GM21390 (cell line): ENCODE measurements around the gene MFSD12.

Experiments used
- ATAC-seq: cut with Tn5 transposase; IDR thresholded peaks from one replicate; pipeline ENCODE4 v1.9.1; 2021; ENCODE audit not compliant: unreplicated experiment

The MFSD12 gene

DNA sequence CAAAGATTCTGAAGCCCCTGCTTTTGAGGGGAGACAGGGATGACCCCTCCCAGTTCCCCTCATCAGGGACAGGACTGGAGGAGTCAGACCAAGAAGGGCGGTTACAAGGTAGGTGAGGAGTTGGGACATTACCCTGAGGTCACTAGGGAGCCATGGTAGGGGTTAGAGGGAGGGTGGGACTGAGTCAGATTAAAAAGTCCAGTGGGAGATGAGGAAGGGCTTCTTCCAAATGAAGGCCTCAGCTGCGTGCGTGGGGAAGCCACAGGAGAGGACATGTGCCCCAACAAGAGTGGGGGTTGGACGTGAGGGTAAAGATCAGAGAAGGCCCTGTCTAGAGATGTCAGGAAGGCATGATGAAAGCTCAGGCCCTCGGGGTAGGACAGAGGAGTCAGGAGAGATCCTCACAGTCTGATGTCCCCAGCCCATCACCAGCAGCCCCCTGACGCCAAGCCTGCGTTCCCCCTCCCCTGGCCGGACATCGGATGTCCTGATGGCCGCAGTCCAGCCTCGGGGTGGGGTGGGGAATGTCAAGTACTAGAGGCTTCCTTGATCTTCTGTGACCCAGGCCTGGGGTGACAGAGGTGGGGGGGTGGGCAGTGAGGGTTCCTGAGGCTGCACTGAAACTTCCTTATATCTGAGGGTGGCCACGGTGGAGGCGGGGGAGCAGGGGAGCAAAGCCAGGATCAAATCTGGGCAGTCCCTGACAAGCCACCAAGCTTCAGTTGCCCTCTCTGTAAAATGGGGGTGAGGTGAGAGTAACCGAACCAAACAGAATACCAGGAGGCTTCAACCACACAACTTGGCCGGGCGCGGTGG lies 6.5 kb upstream of the MFSD12 start:
- no peak for ATAC-seq

DNA sequence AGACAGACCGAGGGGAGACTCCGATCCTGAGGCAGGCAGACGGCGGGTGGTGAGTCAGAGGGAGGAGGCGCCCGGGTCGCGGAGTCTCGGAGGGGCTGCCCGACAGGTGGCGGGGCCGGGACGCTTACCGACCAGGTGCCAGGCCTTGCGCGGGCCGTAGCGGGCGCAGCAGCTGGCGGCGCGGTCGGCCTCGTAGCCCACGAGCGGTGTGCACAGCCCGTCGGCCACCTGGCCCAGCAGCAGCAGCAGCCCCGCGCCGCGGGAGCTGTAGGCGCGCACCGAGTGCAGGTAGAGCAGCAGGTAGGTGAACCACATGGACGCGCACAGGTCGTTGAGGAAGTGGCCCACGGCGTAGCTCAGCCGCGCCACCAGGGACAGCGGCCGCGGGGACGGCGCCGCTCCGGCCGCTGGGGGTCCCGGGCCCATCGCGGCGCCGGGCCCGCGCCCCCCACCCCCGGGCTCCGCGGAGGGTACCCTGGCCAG lies 367 bp downstream of the MFSD12 start:
- ATAC-seq = peak; percentile 14

DNA sequence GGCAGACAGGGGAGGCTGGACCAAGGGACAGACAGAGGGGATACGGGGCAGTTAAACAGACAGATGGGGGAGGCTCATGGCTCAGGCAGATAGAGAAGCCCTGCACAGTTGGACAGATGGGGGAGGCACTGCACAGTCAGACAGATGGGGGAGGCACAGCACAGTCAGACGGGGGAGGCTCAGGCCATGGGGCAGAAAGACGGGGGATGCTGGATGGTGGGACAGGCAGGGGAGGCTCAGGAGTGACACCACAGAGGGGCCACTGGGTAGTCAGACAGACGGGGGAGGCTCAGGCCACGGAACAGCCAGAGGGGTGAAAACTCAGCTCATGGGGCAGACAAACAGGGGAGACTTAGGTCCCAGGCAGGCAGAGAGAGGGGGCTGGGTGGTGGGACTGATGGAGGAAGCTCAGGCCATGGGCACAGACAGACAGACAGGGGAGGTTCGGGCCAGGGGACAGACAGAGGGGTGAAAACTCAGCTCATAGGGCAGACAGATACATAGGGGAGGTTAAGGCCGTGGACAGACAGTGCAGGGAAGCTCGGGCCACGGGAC lies 886 bp downstream of the MFSD12 start:
- no peak for ATAC-seq

DNA sequence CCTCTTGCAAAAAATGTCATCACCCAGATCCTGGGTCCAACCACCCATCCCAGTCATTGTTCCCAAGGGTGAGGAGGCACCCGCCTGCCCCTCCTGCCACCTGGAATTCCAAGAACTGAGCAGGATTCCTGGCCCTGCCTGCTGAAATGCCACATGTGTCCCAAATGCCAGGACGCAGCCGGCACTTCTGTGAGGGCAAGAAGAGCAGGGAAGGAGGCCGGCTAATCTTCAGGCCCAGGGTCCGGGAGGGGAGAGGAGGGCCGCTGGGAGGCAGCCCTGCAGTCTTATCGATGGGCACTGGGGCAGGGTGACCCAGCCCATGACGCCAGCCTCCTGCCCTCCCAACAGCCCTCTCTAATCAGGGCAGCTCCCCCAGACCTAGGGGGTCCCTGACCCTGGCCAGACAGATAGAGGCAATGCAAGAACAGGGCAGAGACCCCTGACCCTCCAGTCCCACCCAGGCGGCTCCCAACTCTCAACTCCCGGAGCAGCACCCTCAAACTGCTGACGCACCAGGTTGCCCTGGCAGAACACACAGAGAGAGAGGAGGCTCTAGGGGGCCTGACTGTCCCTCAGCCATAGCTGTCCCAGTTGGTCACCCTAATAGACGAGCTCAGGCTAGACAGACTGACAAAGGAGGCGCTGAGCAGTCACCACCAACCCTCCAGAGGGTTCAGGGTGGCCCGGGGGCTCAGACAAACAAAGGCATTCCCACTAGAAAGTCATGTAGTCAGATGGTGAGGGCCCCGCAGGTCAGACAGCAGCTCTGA lies 1.5 kb downstream of the MFSD12 start:
- ATAC-seq = no peak

DNA sequence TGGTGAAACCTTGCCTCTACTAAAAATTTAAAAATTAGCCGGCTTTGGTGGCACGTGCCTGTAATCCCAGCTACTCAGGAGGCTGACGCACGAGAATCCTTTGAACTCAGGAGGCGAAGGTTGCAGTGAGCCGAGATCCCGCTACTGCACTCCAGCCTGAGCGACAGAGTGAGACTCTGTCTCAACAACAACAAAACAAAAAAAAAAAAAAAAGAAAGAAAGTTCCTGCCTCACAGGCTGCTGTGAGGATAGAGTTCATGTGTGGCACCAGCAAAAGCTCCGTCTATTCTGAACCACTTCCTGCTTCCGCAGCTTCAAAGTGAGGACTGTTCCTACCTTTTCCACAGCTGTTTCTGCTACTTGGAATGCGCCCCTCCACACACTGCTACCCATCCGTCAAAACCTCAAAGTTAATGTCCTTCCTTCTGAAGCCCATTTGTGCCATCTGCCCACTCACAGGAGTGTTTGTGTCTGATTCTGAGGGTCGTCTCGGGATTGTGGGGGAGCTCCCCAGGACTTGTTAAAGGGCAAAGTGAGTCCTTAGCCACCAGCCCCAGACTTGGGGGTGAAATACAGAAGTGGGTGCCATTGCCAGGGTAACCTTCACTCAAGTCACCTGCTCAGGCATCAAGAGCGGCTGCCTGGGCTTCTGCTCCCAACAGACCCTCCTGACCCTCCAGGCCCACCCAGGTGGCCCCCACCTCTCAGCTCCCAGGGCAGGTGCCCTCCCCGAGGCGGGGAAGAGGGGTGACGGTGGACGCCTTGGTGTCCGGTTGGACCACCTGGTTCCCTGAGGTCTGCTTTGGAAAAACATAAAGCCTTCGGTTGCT lies 2.9 kb downstream of the MFSD12 start:
- no peak for ATAC-seq

DNA sequence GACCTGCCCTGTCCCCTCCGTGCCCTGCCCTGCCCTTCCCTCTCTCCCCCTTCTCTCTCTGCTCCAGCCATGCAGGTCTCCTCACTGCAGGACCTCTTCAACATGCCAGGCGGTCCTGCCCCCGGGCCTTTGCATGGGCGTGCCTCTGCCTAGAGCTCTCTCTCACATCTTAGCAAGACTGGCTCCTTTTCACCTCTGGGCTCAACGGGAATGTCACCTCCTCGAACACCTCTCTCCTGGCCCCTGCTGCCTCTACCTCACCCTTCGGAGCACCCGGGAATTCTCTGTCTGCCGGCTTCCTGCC lies 5.6 kb downstream of the MFSD12 start:
- no peak for ATAC-seq

DNA sequence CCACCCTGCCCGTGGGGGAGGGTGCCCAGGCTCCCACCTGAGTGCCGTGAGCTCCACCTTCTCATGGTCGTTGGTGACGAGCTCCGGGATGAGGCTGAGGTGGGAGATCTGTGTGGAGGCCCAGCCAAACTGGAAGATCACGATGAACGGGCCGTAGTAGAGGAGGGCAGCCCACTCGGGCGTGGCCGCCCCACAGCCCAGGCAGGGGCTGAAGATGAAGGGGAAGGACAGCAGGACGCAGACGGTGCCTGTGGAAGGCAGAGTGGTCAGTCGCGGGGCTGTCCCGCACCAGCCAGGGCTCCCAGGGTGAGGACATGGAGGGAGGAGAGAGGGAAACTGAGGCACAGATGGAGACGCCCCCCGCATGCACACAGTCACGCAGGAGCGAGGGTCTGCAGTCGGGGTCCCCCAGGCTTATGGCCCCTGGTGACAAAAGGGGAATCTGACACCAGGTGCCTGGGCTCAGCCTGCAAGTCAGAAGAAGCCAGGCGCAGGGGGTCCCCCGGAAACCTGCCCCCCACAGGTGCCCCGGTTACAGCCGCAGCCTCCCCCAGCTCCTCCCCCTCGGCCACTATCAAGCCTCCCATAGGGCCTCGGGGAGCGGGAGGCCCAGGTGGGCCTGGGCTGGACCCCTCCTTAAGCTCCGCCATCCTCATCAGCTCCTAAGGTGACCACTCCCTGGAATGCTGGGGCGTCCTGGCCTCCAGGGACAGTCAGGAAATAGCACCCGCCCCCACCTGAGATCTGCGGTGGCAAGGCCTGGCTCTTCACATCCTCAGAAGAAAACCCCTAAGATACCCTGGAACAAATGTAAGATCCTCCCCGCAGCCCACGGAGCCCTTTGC lies 6.2 kb downstream of the MFSD12 start:
- no peak for ATAC-seq

DNA sequence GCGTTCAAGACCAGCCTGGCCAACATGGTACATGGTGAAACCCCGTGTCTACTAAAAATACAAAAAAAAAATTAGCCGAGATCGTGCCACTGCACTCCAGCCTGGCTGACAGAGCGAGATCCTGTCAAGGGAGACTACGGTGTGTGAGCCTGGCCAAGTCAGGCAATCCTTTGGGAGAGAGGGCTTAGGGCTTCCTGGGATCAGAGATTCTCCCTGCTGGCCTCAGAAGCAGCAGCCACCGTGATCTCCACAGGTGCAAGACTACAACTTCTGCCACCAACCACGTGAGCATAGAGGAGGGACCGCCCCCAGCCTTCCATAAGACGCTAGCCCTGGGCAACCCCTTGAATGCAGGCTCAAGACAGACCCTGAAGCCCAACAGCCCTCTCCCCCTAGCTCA lies 7.6 kb downstream of the MFSD12 start:
- no peak for ATAC-seq

DNA sequence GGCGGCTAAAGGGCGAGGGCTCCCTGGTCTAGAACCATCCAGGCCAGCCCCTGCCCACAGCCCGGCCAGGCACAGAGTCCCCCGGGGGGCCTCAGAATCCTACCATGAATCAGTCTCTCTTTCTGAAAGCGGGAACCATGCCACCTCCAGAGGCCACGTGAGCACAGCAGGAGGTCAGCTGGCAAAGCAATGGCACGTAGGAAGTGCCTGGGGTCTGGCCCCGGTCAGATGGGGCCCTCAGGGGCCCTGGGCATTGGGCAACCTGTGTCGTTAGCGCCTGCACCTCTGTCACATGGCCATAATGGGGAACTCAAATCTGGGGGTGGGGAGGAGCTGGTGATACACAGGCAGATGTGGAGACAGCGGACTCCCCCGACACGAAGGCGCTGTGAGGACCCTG lies 8.8 kb downstream of the MFSD12 start:
- ATAC-seq = no peak

DNA sequence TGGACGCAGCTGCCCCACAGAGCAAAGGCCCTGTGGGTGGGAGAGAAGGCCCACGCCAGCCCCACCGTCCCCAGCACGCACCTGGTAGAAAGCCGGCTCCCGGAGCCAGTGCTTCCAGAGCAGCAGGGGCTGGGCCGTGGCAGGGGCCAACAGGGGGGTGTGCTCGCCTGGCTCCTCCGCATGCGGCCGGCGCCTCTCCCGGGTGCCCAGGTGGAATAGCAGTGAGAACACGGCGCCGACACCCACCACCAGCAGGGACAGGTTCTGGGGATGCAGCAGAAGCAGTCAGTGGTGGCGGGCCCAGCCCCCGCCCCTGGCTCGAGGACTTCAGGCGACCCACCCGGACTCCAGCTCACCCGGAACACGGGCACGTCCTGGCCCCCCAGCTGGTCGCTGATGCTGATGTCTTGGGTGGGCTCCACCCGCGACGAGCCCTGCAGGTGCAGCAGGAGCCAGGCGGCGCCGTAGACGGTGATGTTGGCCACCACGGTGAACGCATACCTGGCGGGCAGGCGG lies 9.6 kb downstream of the MFSD12 start:
- no peak for ATAC-seq

DNA sequence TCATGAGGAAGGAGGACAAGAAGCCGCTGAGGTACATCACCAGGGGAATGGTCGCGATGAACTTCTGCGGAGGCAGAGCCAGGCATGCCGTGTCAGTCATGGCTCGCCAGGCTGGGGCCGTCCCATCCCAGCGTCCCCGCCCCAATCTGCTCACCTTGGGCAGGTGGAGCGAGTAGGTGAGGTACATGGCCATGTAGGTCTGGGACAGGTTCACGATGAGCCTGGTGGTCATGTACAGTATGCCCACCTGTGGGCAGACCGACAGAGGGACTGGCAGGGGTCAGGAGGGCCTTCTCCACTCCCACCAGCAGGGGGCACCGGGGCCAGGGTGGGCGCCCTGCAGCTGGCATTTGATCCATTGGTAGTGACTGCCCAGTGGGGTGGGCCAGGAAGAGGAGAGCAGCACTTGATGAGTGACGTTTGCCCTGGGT lies 10.1 kb downstream of the MFSD12 start:
- no peak for ATAC-seq

DNA sequence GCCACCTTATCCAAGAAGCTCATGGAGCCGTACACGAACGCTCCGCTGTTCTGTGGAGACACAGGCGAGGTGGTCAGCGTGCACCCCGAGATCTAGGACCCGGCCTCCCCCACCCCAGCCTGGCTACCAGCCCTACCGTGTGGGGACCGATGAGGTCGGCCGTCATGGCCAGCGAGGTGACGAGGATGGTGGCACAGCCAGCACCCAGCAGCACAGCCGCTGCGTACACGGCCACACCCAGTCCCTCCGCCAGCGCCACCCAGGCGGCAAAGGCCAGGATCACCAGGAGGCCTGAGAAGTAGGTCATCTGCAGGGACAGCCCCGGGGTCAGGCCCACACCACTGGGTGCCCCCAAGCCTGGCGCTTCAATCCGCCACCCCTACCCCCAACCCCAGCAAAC lies 11.3 kb downstream of the MFSD12 start:
- no peak for ATAC-seq

DNA sequence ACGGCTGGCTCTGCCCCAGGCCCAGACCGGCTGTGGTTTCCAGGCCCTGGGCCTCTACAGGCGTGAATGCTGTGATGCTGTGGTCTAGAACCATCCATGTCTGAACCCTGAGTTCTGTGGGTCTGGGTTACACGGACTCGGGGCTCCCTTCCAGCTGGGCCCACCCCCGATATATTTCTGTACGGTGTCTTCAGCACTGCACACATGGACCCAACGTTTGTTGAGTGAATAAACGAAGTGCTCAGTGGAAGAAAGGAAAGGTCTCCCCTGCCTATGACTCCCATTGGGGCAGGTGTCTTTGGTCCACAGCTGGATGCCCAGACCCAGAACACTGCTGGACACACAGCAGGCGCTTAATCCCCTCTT lies 11.7 kb downstream of the MFSD12 start:
- no peak for ATAC-seq

DNA sequence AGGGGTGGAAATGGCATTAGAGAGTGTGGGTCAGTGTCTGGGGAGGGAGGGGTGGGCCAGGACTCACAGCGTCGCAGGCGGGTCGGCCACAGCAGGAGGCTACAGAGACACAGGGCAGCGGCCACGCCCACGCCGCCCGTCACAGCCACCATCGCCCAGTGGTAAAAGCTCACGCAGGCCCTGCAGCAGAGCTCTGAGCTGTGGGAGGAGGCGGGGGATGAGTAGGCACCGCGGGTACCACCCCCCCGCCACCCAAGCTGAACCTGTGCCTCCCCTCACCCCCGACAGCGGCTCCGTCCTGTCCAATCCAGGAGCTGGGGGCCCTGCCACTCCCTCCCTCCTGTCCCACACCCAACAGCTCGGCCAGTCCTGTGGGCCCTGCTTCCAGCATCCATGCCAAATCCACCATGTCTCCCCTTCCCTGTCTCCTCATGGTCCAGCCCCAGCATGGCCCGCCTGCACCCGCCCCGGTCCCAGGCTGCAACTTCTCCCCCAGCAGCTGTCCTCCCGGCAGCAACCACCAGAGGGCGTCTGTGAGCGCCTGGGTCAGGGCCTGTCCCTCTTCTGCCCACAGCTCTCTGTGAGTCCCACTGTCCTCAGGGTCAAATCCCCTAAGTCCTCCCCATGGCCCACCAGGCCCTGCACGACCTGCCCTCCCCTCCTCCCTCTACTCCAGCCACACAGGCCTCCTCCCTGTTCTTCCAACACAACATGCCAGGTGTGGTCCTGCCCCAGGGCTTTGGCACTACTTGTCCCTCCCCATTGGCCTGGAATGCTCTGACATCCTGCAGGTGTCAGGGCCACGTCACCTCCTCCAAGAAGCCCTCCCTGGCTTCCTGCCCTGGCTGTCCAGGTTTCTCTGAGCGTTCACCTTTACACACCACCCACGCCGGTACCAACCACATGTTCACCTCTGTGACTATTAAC lies 12.4 kb downstream of the MFSD12 start:
- ATAC-seq = no peak

DNA sequence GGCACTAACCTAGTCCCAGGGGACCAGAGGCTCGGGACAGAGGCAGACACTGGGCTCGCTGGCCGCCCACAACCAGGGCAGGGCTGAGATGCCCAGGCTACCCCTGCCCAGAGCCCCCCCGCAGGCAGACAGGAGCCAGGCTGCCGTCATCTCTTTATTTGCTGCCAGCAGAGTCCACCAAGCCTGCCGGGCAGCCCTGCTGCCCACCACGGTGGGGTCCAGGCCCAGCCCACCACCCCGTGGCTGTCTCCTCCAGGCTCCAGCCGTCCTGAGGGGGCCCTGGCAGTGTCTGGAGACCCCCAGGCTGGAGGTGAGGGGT lies 13.4 kb downstream of the MFSD12 start:
- no peak for ATAC-seq

DNA sequence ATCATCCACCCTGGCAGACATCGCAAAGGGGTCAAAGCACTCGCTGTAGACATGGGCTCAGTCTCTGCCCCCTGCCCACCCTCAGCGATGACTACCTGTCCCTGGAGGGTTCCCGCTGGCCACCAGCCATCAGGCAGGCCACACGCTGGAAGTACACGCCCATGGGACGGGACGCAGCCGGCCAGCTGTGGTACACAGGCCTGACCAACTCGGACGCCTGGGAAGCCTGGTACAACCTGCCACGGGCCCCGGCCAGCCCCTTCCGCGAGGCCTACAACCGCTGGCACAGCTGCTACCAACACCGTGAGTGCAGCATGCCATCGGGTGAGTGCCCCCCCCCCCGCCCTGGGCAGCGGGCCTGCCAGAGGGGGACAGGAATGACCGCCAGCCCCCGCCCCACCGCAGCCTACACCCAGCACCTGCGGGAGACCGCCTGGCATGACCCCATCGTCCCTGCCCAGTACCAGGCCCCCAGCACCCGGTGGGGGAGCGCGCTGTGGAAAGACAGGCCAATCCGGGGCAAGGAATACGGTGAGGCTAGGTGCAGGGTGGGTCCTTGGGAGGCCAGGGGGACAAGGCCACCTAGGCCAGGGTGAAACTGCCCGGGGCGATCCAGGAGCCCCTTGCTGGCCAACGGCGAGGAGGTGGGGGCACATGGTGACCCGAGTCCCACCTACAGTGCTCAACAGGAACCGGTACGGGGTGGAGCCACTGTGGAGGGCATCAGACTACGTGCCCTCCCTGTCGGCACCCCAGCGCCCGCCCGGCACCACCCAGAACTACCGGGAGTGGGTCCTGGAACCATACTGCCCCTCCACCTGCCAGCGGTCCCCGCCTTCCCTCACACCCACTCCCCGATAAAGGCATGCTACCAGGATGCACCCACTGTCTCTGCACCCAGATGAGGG lies 14.0 kb downstream of the MFSD12 start:
- ATAC-seq = no peak

DNA sequence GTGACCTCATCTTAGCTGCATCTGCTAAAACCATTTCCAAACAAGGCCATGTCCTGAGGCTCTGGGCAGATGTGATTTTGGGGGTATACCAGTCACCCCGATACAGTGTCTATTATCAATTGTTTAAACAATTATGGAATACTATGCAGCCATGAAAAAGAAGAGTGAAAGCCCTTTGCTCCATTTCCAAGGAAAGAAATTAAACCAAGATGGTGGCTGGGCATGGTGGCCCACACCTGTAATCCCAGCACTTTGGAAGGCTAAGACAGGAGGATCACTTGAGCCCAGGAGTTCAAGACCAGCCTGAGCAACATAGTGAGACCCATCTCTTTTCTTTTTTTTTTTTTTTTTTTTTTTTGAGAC lies 17.6 kb downstream of the MFSD12 start:
- ATAC-seq = no peak

DNA sequence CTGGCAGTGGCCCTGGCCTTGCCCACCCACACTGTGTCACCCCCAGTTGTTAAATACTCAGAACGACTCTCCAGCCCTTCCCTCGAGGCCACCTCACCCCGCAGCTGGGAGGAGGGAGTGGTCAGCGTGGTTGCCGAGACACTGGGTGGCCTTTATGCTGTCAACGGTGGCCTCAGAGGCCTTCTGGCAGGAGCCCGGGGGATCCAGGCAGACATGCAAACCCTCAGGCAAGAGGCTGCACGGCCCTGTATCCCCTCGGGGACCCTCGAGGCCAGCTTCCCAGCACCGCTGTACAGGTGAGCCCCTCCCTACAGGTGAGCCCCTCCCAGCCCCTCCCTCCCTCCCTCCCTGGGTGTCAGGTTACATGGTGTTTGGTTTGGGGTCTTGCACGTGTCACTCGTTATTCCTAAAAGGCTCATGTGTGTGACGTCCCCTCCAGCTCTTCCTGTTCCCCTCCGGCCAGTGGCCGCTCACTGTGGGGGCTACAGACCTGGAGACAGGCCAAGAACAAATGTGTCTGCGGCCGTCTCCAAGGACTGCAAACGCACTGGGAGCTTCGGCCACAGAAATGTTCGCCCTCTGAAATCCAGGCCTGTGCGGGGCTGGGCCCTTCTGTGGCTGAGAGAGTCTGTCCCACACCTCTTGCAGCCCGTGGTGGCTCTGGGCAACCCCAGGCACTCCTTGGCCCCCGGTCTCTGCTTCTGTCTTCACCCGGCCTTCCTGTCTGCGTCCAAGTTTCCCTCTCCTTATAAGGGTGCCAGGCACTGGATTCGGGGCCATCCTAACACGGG lies 18.2 kb downstream of the MFSD12 start, which contains the start of gene TEKTIP1:
TEKTIP1 (plus strand) TSS at position 210 of the 791 bp plus-strand sequence; CDS start at position 214, 4 bp downstream.
- ATAC-seq = no peak
